Measurements from ENCODE around the gene MNAT1.

- TF ChIP-seq CTCF (IDR thresholded peaks at IDR 0.05), result no peak
- no peak for TF ChIP-seq EZH2 (IDR thresholded peaks at IDR 0.05)
Observed at GRCh38 chr14:60789656-60790055, 55.1 kb downstream of the MNAT1 start.

Measured in neural progenitor cell (in vitro differentiated cells).